ENCODE measurements around the gene COL20A1.

Gene COL20A1

GRCh38 chr20:63273635-63274380 is 19.2 kb upstream of the COL20A1 start (continued):
- TF ChIP-seq, protein P1, sequence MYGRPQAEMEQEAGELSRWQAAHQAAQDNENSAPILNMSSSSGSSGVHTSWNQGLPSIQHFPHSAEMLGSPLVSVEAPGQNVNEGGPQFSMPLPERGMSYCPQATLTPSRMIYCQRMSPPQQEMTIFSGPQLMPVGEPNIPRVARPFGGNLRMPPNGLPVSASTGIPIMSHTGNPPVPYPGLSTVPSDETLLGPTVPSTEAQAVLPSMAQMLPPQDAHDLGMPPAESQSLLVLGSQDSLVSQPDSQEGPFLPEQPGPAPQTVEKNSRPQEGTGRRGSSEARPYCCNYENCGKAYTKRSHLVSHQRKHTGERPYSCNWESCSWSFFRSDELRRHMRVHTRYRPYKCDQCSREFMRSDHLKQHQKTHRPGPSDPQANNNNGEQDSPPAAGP (tag by site-specific recombination; IDR thresholded peaks at IDR 0.05): 0 out of 2 replicates have a peak, but pooled peaks have one; percentile 26
- TF ChIP-seq ZNF600 (tag by site-specific recombination; IDR thresholded peaks at IDR 0.05): peak; percentile 99

- POLR2A ChIA-PET: interaction anchor here (2.9 kb wide), 1 partner anchor 50 kb away, joined by 26 read pairs; no protein-coding TSS in a partner anchor
- no peak overlapping the region for H3K27ac ChIP-seq (ENCODE audit: extremely low read depth, low read depth, low read length)
- no peaks in the 10 kb centered on the region for H3K4me1 ChIP-seq (ENCODE audit: control insufficient read depth, insufficient read depth, low read length)
- H3K4me3 ChIP-seq (ENCODE audit: low read depth, low read length): no peak overlapping the region
- H3K9me3 ChIP-seq (ENCODE audit: control insufficient read depth, insufficient read depth, low read depth, low read length): no peaks in the 10 kb centered on the region
- peaks cover 3 to 51% of the 10 kb centered on the region in 2 experiments; a peak in 2 of 3 replicates for H3K36me3 ChIP-seq (ENCODE audit: control insufficient read depth in 2 of 2, insufficient read depth in 1 of 2, low read length in 2 of 2)
- CTCF ChIA-PET: interaction anchor here (0.6 to 2.1 kb wide), 3 partner anchors 50 to 149 kb away, joined by 3 to 11 read pairs (median 4); no protein-coding TSS in a partner anchor
- no peak for TF ChIP-seq ZBTB8A (tag by site-specific recombination; IDR thresholded peaks at IDR 0.05)
- TF ChIP-seq, protein P2, sequence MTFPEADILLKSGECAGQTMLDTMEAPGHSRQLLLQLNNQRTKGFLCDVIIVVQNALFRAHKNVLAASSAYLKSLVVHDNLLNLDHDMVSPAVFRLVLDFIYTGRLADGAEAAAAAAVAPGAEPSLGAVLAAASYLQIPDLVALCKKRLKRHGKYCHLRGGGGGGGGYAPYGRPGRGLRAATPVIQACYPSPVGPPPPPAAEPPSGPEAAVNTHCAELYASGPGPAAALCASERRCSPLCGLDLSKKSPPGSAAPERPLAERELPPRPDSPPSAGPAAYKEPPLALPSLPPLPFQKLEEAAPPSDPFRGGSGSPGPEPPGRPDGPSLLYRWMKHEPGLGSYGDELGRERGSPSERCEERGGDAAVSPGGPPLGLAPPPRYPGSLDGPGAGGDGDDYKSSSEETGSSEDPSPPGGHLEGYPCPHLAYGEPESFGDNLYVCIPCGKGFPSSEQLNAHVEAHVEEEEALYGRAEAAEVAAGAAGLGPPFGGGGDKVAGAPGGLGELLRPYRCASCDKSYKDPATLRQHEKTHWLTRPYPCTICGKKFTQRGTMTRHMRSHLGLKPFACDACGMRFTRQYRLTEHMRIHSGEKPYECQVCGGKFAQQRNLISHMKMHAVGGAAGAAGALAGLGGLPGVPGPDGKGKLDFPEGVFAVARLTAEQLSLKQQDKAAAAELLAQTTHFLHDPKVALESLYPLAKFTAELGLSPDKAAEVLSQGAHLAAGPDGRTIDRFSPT (tag by site-specific recombination; IDR thresholded peaks at IDR 0.05): no peak
- TF ChIP-seq, protein P1 (tag by site-specific recombination; IDR thresholded peaks at IDR 0.05): no peak
- no peak for TF ChIP-seq ZNF404 (tag by site-specific recombination; IDR thresholded peaks at IDR 0.05)
- TF ChIP-seq, protein P3, sequence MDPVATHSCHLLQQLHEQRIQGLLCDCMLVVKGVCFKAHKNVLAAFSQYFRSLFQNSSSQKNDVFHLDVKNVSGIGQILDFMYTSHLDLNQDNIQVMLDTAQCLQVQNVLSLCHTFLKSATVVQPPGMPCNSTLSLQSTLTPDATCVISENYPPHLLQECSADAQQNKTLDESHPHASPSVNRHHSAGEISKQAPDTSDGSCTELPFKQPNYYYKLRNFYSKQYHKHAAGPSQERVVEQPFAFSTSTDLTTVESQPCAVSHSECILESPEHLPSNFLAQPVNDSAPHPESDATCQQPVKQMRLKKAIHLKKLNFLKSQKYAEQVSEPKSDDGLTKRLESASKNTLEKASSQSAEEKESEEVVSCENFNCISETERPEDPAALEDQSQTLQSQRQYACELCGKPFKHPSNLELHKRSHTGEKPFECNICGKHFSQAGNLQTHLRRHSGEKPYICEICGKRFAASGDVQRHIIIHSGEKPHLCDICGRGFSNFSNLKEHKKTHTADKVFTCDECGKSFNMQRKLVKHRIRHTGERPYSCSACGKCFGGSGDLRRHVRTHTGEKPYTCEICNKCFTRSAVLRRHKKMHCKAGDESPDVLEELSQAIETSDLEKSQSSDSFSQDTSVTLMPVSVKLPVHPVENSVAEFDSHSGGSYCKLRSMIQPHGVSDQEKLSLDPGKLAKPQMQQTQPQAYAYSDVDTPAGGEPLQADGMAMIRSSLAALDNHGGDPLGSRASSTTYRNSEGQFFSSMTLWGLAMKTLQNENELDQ (tag by site-specific recombination; IDR thresholded peaks at IDR 0.05; ENCODE audit: low read depth): no peak
- no peak for TF ChIP-seq ZNF785 (tag by site-specific recombination; IDR thresholded peaks at IDR 0.05)
- TF ChIP-seq PRDM10 (tag by site-specific recombination; IDR thresholded peaks at IDR 0.05): peak; percentile 56; the same call in 1 of the 2 replicates
- TF ChIP-seq, protein P4, sequence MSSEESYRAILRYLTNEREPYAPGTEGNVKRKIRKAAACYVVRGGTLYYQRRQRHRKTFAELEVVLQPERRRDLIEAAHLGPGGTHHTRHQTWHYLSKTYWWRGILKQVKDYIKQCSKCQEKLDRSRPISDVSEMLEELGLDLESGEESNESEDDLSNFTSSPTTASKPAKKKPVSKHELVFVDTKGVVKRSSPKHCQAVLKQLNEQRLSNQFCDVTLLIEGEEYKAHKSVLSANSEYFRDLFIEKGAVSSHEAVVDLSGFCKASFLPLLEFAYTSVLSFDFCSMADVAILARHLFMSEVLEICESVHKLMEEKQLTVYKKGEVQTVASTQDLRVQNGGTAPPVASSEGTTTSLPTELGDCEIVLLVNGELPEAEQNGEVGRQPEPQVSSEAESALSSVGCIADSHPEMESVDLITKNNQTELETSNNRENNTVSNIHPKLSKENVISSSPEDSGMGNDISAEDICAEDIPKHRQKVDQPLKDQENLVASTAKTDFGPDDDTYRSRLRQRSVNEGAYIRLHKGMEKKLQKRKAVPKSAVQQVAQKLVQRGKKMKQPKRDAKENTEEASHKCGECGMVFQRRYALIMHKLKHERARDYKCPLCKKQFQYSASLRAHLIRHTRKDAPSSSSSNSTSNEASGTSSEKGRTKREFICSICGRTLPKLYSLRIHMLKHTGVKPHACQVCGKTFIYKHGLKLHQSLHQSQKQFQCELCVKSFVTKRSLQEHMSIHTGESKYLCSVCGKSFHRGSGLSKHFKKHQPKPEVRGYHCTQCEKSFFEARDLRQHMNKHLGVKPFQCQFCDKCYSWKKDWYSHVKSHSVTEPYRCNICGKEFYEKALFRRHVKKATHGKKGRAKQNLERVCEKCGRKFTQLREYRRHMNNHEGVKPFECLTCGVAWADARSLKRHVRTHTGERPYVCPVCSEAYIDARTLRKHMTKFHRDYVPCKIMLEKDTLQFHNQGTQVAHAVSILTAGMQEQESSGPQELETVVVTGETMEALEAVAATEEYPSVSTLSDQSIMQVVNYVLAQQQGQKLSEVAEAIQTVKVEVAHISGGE (tag by site-specific recombination; conservative IDR thresholded peaks at IDR 0.05; ENCODE audit: low read depth): no peak
- no peak for TF ChIP-seq BCL11A (tag by site-specific recombination; IDR thresholded peaks at IDR 0.05; ENCODE audit: low read depth)
- no peak for TF ChIP-seq ZNF433 (tag by site-specific recombination; IDR thresholded peaks at IDR 0.05; ENCODE audit: low read depth)
- TF ChIP-seq YY1 (tag by site-specific recombination; IDR thresholded peaks at IDR 0.05): no peak
- TF ChIP-seq GLIS1 (tag by site-specific recombination; IDR thresholded peaks at IDR 0.05): no peak
- no peak for TF ChIP-seq EGR2 (tag by site-specific recombination; IDR thresholded peaks at IDR 0.05; ENCODE audit: low read depth)
- no peak for TF ChIP-seq ZNF133 (tag by site-specific recombination; IDR thresholded peaks at IDR 0.05)
- no peak for TF ChIP-seq ZFP69B (tag by site-specific recombination; IDR thresholded peaks at IDR 0.05)
- no peak for TF ChIP-seq IKZF3 (tag by site-specific recombination; IDR thresholded peaks at IDR 0.05)
- TF ChIP-seq FEZF1 (tag by site-specific recombination; IDR thresholded peaks at IDR 0.05): no peak
- TF ChIP-seq ZIC2 (tag by site-specific recombination; IDR thresholded peaks at IDR 0.05): peak; percentile 68
Measured at GRCh38 chr20:63274381-63275228, 18.4 kb upstream of the COL20A1 start.

All from HEK293 (cell line).